HepG2 (cell line): ENCODE measurements around the gene FUT1. TPM values are rescaled to one million over a fixed set of nuclear protein-coding genes. Genes with fewer than 3 reads are reported as not detected.

Experiments used
- ARNTL ChIP-seq: sonication (generic); formaldehyde crosslinking; IDR thresholded peaks from 2 replicates; pipeline ENCODE4 v1.4.0; 2020; ENCODE audit warnings: mild to moderate bottlenecking, missing genetic modification reagents
- CSRNP2 ChIP-seq: sonication (generic); formaldehyde crosslinking; conservative IDR thresholded peaks from 2 replicates; pipeline ENCODE4 v1.8.0; 2022; ENCODE audit warnings: low read depth, missing genetic modification reagents
- HOXA7 ChIP-seq: sonication (generic); formaldehyde crosslinking; IDR thresholded peaks from 2 replicates; pipeline ENCODE4 v1.8.1; 2022; ENCODE audit warnings: mild to moderate bottlenecking, missing genetic modification reagents, moderate library complexity
- RARA ChIP-seq: IDR thresholded peaks from 2 replicates; pipeline ENCODE4 v1.6.1; 2016; ENCODE audit warnings: missing genetic modification reagents, missing compliant biosample characterization
- SNAPC5 ChIP-seq: sonication (generic); formaldehyde crosslinking; IDR thresholded peaks from 2 replicates; pipeline ENCODE4 v1.8.1; 2023; ENCODE audit warnings: mild to moderate bottlenecking, missing genetic modification reagents, borderline replicate concordance
- ZNF225 ChIP-seq: sonication (generic); formaldehyde crosslinking; IDR thresholded peaks from 2 replicates; pipeline ENCODE4 v1.4.0; 2020; ENCODE audit warnings: mild to moderate bottlenecking, missing genetic modification reagents
- ZNF280D ChIP-seq: sonication (generic); formaldehyde crosslinking; IDR thresholded peaks from 2 replicates; pipeline ENCODE4 v1.5.1; 2020; ENCODE audit warnings: mild to moderate bottlenecking, missing genetic modification reagents
- ZNF317 ChIP-seq: sonication (generic); formaldehyde crosslinking; IDR thresholded peaks from 2 replicates; pipeline ENCODE4 v1.5.0; 2020; ENCODE audit warnings: mild to moderate bottlenecking, missing genetic modification reagents
- ZNF501 ChIP-seq: sonication (generic); formaldehyde crosslinking; IDR thresholded peaks from 2 replicates; pipeline ENCODE4 v1.5.1; 2020; ENCODE audit warnings: mild to moderate bottlenecking, moderate library complexity, missing genetic modification reagents
- ZSCAN29 ChIP-seq: sonication (generic); formaldehyde crosslinking; conservative IDR thresholded peaks from 2 replicates; pipeline ENCODE4 v1.4.0; 2020; ENCODE audit warnings: mild to moderate bottlenecking, missing genetic modification reagents
- polyA plus RNA-seq, 8 experiments: library from polyadenylated mRNA; depleted of rRNA in 3 of 8; stranded (reverse) in 7 of 8; unstranded in 1 of 8; fragments of >200 nt; fragmentation: Illumina TruSeq in 4 of 8; extraction: Trizol in 4 of 8; gene quantifications; 2 replicates each; pipeline versions ENCODE4 v1.2.1 to v1.2.3, GENCODE V29; 2011 to 2016; ENCODE audit warnings: low read depth in 4 of 8, missing spikeins in 1 of 8, mixed read lengths in 1 of 8; ENCODE audit not compliant: insufficient read depth in 1 of 8
- total RNA-seq, 5 experiments: library from RNA; depleted of rRNA; stranded (reverse); fragments of >200 nt; fragmentation: Illumina TruSeq; extraction: Trizol; gene quantifications; 2 replicates each; pipeline ENCODE4 v1.2.3, GENCODE V29; 2016; ENCODE audit warnings: low read depth in 1 of 5
- TF ChIP-seq, protein P1 (sequence below): sonication (generic); formaldehyde crosslinking; IDR thresholded peaks from 2 replicates; pipeline ENCODE4 v1.9.0; 2021; ENCODE audit warnings: mild to moderate bottlenecking, missing genetic modification reagents
- TF ChIP-seq, protein P2 (sequence below): sonication (generic); formaldehyde crosslinking; IDR thresholded peaks from 2 replicates; pipeline ENCODE4 v1.4.0; 2020; ENCODE audit warnings: missing genetic modification reagents, mild to moderate bottlenecking, borderline replicate concordance

Gene FUT1
- total and polyA plus RNA-seq, 2 of the 13 experiments (the other 11 are each of a cell fraction or from before 2014, with no cell fraction given), result 0.07 to 1.1 TPM

- TF ChIP-seq, protein P1, sequence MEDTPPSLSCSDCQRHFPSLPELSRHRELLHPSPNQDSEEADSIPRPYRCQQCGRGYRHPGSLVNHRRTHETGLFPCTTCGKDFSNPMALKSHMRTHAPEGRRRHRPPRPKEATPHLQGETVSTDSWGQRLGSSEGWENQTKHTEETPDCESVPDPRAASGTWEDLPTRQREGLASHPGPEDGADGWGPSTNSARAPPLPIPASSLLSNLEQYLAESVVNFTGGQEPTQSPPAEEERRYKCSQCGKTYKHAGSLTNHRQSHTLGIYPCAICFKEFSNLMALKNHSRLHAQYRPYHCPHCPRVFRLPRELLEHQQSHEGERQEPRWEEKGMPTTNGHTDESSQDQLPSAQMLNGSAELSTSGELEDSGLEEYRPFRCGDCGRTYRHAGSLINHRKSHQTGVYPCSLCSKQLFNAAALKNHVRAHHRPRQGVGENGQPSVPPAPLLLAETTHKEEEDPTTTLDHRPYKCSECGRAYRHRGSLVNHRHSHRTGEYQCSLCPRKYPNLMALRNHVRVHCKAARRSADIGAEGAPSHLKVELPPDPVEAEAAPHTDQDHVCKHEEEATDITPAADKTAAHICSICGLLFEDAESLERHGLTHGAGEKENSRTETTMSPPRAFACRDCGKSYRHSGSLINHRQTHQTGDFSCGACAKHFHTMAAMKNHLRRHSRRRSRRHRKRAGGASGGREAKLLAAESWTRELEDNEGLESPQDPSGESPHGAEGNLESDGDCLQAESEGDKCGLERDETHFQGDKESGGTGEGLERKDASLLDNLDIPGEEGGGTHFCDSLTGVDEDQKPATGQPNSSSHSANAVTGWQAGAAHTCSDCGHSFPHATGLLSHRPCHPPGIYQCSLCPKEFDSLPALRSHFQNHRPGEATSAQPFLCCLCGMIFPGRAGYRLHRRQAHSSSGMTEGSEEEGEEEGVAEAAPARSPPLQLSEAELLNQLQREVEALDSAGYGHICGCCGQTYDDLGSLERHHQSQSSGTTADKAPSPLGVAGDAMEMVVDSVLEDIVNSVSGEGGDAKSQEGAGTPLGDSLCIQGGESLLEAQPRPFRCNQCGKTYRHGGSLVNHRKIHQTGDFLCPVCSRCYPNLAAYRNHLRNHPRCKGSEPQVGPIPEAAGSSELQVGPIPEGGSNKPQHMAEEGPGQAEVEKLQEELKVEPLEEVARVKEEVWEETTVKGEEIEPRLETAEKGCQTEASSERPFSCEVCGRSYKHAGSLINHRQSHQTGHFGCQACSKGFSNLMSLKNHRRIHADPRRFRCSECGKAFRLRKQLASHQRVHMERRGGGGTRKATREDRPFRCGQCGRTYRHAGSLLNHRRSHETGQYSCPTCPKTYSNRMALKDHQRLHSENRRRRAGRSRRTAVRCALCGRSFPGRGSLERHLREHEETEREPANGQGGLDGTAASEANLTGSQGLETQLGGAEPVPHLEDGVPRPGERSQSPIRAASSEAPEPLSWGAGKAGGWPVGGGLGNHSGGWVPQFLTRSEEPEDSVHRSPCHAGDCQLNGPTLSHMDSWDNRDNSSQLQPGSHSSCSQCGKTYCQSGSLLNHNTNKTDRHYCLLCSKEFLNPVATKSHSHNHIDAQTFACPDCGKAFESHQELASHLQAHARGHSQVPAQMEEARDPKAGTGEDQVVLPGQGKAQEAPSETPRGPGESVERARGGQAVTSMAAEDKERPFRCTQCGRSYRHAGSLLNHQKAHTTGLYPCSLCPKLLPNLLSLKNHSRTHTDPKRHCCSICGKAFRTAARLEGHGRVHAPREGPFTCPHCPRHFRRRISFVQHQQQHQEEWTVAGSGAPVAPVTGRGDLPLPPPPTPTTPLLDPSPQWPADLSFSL (CRISPR knock-in tag), result no peak
- TF ChIP-seq RARA (CRISPR knock-in tag) (peak; percentile 21; the same call in 1 of the 2 replicates), ZNF317 (no peak), CSRNP2 (CRISPR knock-in tag) (no peak), ZNF501 (CRISPR knock-in tag) (no peak), ZNF280D (CRISPR knock-in tag) (no peak), ARNTL (no peak), SNAPC5 (CRISPR knock-in tag) (no peak), HOXA7 (no peak), ZSCAN29 (CRISPR knock-in tag) (no peak), ZNF225 (CRISPR knock-in tag) (no peak)
- TF ChIP-seq, protein P2, sequence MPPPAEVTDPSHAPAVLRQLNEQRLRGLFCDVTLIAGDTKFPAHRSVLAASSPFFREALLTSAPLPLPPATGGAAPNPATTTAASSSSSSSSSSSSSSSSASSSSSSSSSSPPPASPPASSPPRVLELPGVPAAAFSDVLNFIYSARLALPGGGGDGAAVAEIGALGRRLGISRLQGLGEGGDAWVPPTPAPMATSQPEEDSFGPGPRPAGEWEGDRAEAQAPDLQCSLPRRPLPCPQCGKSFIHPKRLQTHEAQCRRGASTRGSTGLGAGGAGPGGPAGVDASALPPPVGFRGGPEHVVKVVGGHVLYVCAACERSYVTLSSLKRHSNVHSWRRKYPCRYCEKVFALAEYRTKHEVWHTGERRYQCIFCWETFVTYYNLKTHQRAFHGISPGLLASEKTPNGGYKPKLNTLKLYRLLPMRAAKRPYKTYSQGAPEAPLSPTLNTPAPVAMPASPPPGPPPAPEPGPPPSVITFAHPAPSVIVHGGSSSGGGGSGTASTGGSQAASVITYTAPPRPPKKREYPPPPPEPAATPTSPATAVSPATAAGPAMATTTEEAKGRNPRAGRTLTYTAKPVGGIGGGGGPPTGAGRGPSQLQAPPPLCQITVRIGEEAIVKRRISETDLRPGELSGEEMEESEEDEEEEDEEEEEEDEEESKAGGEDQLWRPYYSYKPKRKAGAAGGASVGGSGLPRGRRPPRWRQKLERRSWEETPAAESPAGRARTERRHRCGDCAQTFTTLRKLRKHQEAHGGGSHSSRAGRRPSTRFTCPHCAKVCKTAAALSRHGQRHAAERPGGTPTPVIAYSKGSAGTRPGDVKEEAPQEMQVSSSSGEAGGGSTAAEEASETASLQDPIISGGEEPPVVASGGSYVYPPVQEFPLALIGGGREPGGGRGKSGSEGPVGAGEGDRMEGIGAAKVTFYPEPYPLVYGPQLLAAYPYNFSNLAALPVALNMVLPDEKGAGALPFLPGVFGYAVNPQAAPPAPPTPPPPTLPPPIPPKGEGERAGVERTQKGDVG (CRISPR knock-in tag), result no peak
These were observed 8.2 kb upstream of the FUT1 start (continued) for GRCh38 chr19:48760504-48761205.
